NT2/D1 (cell line): ENCODE results near the gene GNMT.

Source experiments
- SUZ12 ChIP-seq: IDR thresholded peaks from 2 replicates; pipeline ENCODE4 v1.6.1; 2011; ENCODE audit not compliant: insufficient read length, insufficient read depth; ENCODE audit errors: extremely low read depth
- YY1 ChIP-seq: IDR thresholded peaks from 2 replicates; pipeline ENCODE4 v1.6.1; 2011; ENCODE audit not compliant: insufficient read length, insufficient read depth
- ZNF274 ChIP-seq: IDR thresholded peaks from 2 replicates; pipeline ENCODE4 v1.6.1; 2011; ENCODE audit warnings: mild to moderate bottlenecking, low read depth, low read length

DNA sequence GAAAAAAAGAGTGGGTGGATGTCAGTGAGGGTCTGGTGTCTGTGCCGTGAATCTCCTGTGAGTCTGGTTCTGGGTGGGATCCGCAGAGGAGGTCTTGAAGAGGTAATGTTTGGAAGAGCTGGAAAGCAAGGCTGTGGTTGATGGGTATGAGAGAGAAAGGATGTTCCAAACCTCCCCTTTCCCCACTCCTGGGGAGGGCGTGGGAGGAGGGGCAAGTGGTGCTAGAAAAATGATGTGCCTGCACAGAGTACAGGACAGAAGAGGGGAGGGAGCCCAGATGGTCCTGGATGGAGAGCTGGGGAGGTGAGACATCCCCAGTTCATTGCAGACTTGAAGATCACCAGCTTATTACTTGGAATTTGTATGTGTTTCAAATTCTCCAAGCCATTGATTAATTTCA lies 28.1 kb upstream of the GNMT start:
- no peak for TF ChIP-seq YY1
- TF ChIP-seq SUZ12 = no peak
- TF ChIP-seq ZNF274 = no peak
